OCI-LY7 (cell line): ENCODE results near the gene OSBPL7. TPM values are rescaled to one million over a fixed set of nuclear protein-coding genes. Genes with fewer than 3 reads are reported as not detected.
A peak's percentile ranks its signal among the peaks of the same experiment; 100 is the strongest.

ENCODE experiments used
- BruUV-seq: library from RNA; stranded (reverse); fragments of 400-500 nt; replicated peaks from 2 replicates; lab custom pipeline; 2021; lab: Mats Ljungman, UMichigan
- CTCF ChIA-PET: fragments of 300-600 bp; sonication (Branson Sonifier 250); formaldehyde crosslinking; loops from one replicate; lab custom pipeline; 2022; ENCODE audit warnings: antibody characterized with exemption; ENCODE audit not compliant: unreplicated experiment; lab: Charles Lee
- POLR2A ChIA-PET: fragments of 300-600 bp; sonication (Branson Sonifier 250); formaldehyde crosslinking; loops from one replicate; lab custom pipeline; 2022; ENCODE audit warnings: antibody characterized with exemption; lab: Charles Lee
- DNase-seq: peaks from one replicate; pipeline ENCODE4 v3.0.0-alpha.2; 2015; ENCODE audit warnings: low spot score
- H2AFZ ChIP-seq: fragments of 200-600 bp; sonication (generic), shearing (Covaris generic); 2 replicates; pipeline ENCODE4 v1.6.1; 2014; ENCODE audit warnings: mild to moderate bottlenecking, antibody characterized with exemption, low read length, moderate library complexity
- H3K27ac ChIP-seq: fragments of 200-600 bp; sonication (generic); 2 replicates; pipeline ENCODE4 v1.5.1; 2014; ENCODE audit warnings: mixed run types, low read depth, mild to moderate bottlenecking, moderate library complexity, low read length, inconsistent platforms; ENCODE audit not compliant: poor library complexity, severe bottlenecking
- H3K36me3 ChIP-seq: fragments of 200-600 bp; sonication (generic); 2 replicates; pipeline ENCODE4 v1.6.1; 2014; ENCODE audit warnings: mild to moderate bottlenecking, antibody characterized with exemption, low read length, moderate library complexity, mixed read lengths; ENCODE audit not compliant: insufficient read depth
- H3K4me1 ChIP-seq: fragments of 200-600 bp; sonication (generic); 2 replicates; pipeline ENCODE4 v1.5.1; 2014; ENCODE audit warnings: mild to moderate bottlenecking, low read length; ENCODE audit not compliant: insufficient read depth, poor library complexity, severe bottlenecking
- H3K4me2 ChIP-seq: fragments of 200-600 bp; sonication (generic); 2 replicates; pipeline ENCODE4 v1.6.1; 2014; ENCODE audit warnings: mild to moderate bottlenecking, low read length
- H3K4me3 ChIP-seq: fragments of 200-600 bp; sonication (generic); 2 replicates; pipeline ENCODE4 v1.5.1; 2014; ENCODE audit warnings: mild to moderate bottlenecking, low read depth, low read length; ENCODE audit not compliant: poor library complexity, severe bottlenecking
- H3K79me2 ChIP-seq: fragments of 200-600 bp; sonication (generic); 2 replicates; pipeline ENCODE4 v1.6.1; 2016; ENCODE audit warnings: low read depth, mild to moderate bottlenecking, low read length, moderate library complexity, mixed read lengths; ENCODE audit not compliant: insufficient read depth
- H3K9me2 ChIP-seq: fragments of 200-600 bp; sonication (generic); 2 replicates; pipeline ENCODE4 v1.6.1; 2016; ENCODE audit warnings: mild to moderate bottlenecking, low read length, mixed read lengths; ENCODE audit not compliant: insufficient read depth
- H3K9me3 ChIP-seq: fragments of 200-600 bp; sonication (generic); 2 replicates; pipeline ENCODE4 v1.6.1; 2014; ENCODE audit warnings: mild to moderate bottlenecking, mixed run types, low read length, mixed read lengths
- H4K20me1 ChIP-seq: fragments of 200-600 bp; sonication (generic); 2 replicates; pipeline ENCODE4 v1.6.1; 2014; ENCODE audit warnings: mild to moderate bottlenecking, antibody characterized with exemption, low read length, moderate library complexity, mixed read lengths; ENCODE audit not compliant: insufficient read depth
- CTCF ChIP-seq: fragments of 200-600 bp; sonication (generic); conservative IDR thresholded peaks from 2 replicates; pipeline ENCODE4 v1.5.1; 2014; ENCODE audit warnings: mild to moderate bottlenecking, antibody characterized with exemption, low read length, moderate library complexity, mixed read lengths
- EZH2phosphoT487 ChIP-seq: fragments of 200-600 bp; sonication (generic); IDR thresholded peaks from 2 replicates; pipeline ENCODE4 v1.6.1; 2018; ENCODE audit warnings: low read depth, borderline replicate concordance, mild to moderate bottlenecking, mixed run types, antibody characterized with exemption, low read length, moderate library complexity, mixed read lengths
- intact Hi-C: fragments of 100-400 bp; cut with micrococcal nuclease; formaldehyde crosslinking; loops from one replicate; pipeline ENCODE4 v1.10.0; 2022; ENCODE audit not compliant: unreplicated experiment
- total RNA-seq, 2 experiments: library from RNA; depleted of rRNA in 1 of 2; stranded (reverse); fragments of >200 nt in 1 of 2; shearing (Covaris generic) in 1 of 2; gene quantifications; 2 replicates each; pipeline ENCODE4 v1.2.3, GENCODE V29; 2014 to 2022

Gene OSBPL7
- total RNA-seq, 2 experiments from 2014 or later: 24.4 to 35.7 TPM

- POLR2A ChIA-PET: interaction anchor here (1.3 kb wide), 1 partner anchor 14 kb away, joined by 4 read pairs; no protein-coding TSS in a partner anchor
- Histone ChIP-seq H4K20me1 (no peaks in the 10 kb centered on the region), H3K9me2 (no peaks in the 10 kb centered on the region), H2AFZ (no peak overlapping the region; the same call in 1 of the 2 replicates), H3K36me3 (no peaks in the 10 kb centered on the region), H3K79me2 (no peaks in the 10 kb centered on the region), H3K4me2 (no peak overlapping the region), H3K4me3 (no peak overlapping the region), H3K27ac (no peak overlapping the region), H3K9me3 (no peaks in the 10 kb centered on the region), H3K4me1 (peaks cover 37% of the 10 kb centered on the region)
- TF ChIP-seq CTCF: peak; percentile 41; the same call in 1 of the 2 replicates
- TF ChIP-seq EZH2phosphoT487: no peak
- intact Hi-C loops: loop anchor here (1.0 to 5.0 kb wide), 2 partner anchors 129 to 175 kb away; partner anchors contain the start of gene CDK5RAP3
- DNase-seq: no peak
- no TSS peak for BruUV-seq
- CTCF ChIA-PET: no interaction called here
These were observed 21.8 kb upstream of the OSBPL7 start for GRCh38 chr17:47843391-47843730.

- H3K4me3 ChIP-seq: peak overlapping the region; percentile 78
- no peak overlapping the region for H3K27ac ChIP-seq
- CTCF ChIA-PET: interaction anchor here (0.8 to 1.4 kb wide), 4 partner anchors 48 to 105 kb away, joined by 3 to 6 read pairs (median 4); partner anchors contain the start of gene SP2
- no peaks in the 10 kb centered on the region for H3K79me2 ChIP-seq
- H3K4me1 ChIP-seq: peaks cover 37% of the 10 kb centered on the region
- intact Hi-C loops: loop anchor here (1.0 to 5.0 kb wide), 2 partner anchors 49 to 131 kb away; partner anchors contain the start of gene CDK5RAP3
- H3K9me3 ChIP-seq: no peaks in the 10 kb centered on the region
- peak overlapping the region; percentile 90 for H3K4me2 ChIP-seq
- DNase-seq: no peak
- POLR2A ChIA-PET: interaction anchor here (1.1 to 2.0 kb wide), 4 partner anchors 11 to 53 kb away, joined by 3 to 13 read pairs (median 6); partner anchors contain the start of genes LRRC46, MRPL10, OSBPL7 and SP2
- H3K9me2 ChIP-seq: no peaks in the 10 kb centered on the region
- TF ChIP-seq CTCF (peak; percentile 31), EZH2phosphoT487 (no peak)
- peak overlapping the region; percentile 90 for H2AFZ ChIP-seq
- no TSS peak for BruUV-seq
- H4K20me1 ChIP-seq: no peaks in the 10 kb centered on the region
- H3K36me3 ChIP-seq: no peaks in the 10 kb centered on the region
These were observed 20.1 kb upstream of the OSBPL7 start for GRCh38 chr17:47841488-47842291.
